Neutrophil (primary cell): Measurements from ENCODE around the gene SLC34A1.

Experiments used
- H3K27ac ChIP-seq: fragments of 200-600 bp; sonication (generic); 2 replicates; pipeline ENCODE4 v1.5.1; 2016; ENCODE audit warnings: mild to moderate bottlenecking, moderate library complexity
- H3K27me3 ChIP-seq: fragments of 200-600 bp; sonication (generic); 2 replicates; pipeline ENCODE4 v1.6.0; 2016; ENCODE audit warnings: mild to moderate bottlenecking
- H3K36me3 ChIP-seq: fragments of 200-600 bp; sonication (generic); 2 replicates; pipeline ENCODE4 v1.5.1; 2017
- H3K4me1 ChIP-seq, 2 experiments: fragments of 200-600 bp in 1 of 2; sonication (generic) in 1 of 2; 1 replicate in 1 of 2; 2 replicates in 1 of 2; pipeline versions ENCODE4 v1.5.1 to v1.6.1; 2013 to 2016; ENCODE audit warnings: low read depth in 1 of 2, low read length in 1 of 2, mild to moderate bottlenecking in 1 of 2, moderate library complexity in 1 of 2; ENCODE audit not compliant: control insufficient read depth in 1 of 2, insufficient read depth in 1 of 2
- H3K4me3 ChIP-seq, 2 experiments: fragments of 200-600 bp in 1 of 2; sonication (generic) in 1 of 2; 1 replicate in 1 of 2; 2 replicates in 1 of 2; pipeline ENCODE4 v1.5.1; 2013 to 2016; ENCODE audit warnings: low read depth in 1 of 2, low read length in 1 of 2, mild to moderate bottlenecking in 1 of 2, moderate library complexity in 1 of 2
- H3K9me3 ChIP-seq: fragments of 200-600 bp; sonication (generic); 2 replicates; pipeline ENCODE4 v1.5.1; 2016
- TF ChIP-seq, protein P1 (sequence below): fragments of 200-600 bp; sonication (generic); IDR thresholded peaks from 2 replicates; pipeline ENCODE4 v1.5.1; 2016; ENCODE audit warnings: antibody characterized with exemption

Gene SLC34A1

DNA sequence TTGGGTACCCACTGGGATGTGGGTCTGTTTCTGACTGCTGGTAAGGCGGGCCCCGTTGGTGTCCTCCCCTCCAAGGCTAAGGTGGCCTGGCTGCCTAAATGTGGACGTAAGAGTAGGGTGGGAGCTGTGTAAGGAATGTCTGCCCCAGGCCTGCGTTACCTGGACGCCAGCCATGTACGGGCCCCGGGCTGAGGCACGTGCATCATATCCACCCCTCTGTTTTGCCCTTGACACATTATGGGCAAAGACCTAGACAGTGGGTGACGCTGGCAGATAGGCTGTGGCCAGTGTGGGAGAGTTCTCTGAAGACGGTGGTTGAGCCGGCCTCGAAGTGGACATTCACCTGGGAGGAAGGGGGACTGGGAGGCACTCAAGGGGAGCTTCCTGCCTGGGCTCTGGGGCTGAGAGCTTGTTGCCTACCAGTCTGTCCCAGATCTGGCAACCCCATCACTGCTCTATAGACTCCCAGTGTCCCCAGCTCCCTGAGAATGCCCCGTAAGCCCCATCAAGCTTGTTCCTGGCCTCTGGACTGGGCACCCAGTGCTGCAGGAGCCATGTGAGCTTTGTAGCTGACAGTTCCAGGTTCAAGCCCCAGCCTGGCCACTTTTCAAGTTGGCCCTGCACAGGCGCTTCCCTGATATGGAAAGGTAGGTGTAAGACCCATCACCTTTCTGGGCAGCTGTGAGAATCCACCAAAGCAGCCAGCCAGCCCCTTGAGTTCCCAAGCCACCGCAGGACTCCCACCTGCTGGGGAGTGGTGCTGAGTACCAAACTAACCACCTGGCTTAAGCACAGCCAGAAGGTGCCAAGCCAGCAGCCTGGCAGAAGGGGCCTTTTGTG, 59.1 kb downstream of the SLC34A1 start:
- no peaks in the 10 kb centered on the region for H3K27me3 ChIP-seq
- peaks cover 66% of the 10 kb centered on the region for H3K36me3 ChIP-seq
- H3K4me1 ChIP-seq: peaks cover 66 to 76% of the 10 kb centered on the region in 2 experiments
- TF ChIP-seq, protein P1, sequence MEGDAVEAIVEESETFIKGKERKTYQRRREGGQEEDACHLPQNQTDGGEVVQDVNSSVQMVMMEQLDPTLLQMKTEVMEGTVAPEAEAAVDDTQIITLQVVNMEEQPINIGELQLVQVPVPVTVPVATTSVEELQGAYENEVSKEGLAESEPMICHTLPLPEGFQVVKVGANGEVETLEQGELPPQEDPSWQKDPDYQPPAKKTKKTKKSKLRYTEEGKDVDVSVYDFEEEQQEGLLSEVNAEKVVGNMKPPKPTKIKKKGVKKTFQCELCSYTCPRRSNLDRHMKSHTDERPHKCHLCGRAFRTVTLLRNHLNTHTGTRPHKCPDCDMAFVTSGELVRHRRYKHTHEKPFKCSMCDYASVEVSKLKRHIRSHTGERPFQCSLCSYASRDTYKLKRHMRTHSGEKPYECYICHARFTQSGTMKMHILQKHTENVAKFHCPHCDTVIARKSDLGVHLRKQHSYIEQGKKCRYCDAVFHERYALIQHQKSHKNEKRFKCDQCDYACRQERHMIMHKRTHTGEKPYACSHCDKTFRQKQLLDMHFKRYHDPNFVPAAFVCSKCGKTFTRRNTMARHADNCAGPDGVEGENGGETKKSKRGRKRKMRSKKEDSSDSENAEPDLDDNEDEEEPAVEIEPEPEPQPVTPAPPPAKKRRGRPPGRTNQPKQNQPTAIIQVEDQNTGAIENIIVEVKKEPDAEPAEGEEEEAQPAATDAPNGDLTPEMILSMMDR: no peak
- no peak overlapping the region for H3K4me3 ChIP-seq
- no peaks in the 10 kb centered on the region for H3K9me3 ChIP-seq
- peak overlapping the region; percentile 98 for H3K27ac ChIP-seq

DNA sequence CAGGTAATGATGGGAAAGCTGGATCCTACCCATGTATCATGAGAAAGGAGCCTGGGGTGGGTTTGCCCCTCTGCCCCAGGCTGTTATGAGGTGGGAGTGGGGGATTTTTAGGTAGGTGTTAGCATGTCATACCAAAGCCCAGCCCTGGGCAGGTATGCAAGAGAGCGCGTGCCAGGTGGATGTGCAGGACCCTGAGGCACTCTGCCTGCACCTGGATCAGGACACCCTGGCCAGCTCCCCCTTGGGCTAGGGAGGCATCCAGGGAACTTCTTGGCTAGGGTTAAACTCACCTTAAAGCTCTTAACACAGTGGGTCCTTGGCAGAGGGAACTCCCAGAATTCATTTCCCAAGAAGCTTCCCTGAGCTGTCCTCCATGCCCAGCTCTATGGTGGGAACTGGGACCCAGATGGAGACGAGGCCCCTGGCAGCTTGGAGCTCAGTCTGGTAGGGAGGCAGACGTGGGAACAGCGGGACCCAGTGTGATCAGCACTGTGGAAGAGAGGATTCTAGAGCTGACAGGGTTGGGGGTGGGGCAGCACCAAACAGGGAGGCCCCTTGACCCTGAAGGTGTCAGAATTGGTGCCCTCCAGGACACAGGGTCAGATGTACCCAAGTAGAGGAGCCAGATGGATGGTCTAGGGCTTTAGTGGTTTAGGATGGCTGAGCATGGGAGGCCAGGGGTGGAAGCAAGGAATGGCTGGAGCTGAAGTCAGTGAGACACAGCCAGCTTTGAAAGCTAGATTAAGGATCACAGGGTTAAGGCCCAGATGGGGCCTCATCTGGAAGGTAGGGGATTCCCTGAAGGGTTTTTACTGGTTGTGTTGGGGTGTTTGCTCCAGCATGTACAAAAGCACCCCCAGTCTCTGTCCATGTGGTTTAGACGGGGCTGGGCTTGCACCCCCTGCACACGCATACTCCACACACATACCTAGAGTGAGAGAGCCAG, 60.1 kb downstream of the SLC34A1 start:
- Histone ChIP-seq H3K9me3 (no peaks in the 10 kb centered on the region), H3K27ac (peak overlapping the region; percentile 98), H3K4me1 (peaks cover 68 to 80% of the 10 kb centered on the region in 2 experiments), H3K27me3 (peaks cover 9% of the 10 kb centered on the region), H3K4me3 (no peak overlapping the region), H3K36me3 (peaks cover 56% of the 10 kb centered on the region)
- TF ChIP-seq, protein P1: no peak

DNA sequence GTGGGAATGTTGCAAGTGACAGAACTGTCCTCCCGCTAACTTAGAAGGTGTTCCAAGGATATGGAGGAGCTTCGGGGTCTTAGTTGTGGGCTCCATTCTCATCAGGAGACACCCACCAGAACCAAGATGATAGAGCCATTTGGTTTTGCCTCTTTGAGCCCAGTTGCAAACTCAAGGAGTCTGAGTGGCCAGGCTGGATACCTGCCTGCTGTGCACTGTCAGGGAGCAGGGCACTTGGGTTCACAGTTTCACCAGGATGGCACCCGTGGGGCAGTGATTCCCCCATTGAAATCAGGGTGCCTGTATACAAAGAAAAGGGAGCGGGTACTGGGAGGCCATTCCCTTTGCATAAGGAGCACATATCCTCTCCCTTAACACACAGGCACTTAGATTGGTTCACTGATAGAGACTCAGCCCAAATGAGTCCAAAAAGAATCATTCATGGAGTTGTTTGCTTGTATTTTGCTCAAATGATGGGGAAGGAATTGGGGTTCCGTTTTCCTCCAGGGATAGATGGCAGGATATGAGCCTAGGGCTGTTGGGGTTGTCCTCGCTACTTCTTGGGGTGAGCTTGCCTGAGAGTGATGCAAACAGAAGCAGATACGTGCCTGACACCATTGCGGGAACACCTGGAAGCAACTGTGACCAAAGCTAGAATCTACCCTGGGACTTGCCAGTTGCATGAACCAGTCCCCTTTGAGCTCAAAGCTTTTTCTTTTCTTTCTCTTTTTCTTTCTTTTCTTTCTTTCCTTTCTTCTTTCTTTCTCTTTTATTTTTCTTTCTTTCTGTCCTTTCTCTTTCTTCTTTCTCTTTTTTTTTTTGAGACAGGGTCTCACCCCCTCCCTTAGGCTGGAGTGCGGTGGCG, 61.0 kb downstream of the SLC34A1 start:
- Histone ChIP-seq H3K4me3 (peak overlapping the region in 1 of 2 experiments; percentile 68), H3K27ac (peak overlapping the region; percentile 98), H3K27me3 (peaks cover 18% of the 10 kb centered on the region), H3K36me3 (peaks cover 47% of the 10 kb centered on the region), H3K9me3 (no peaks in the 10 kb centered on the region), H3K4me1 (peaks cover 60 to 75% of the 10 kb centered on the region in 2 experiments)
- TF ChIP-seq, protein P1: no peak

DNA sequence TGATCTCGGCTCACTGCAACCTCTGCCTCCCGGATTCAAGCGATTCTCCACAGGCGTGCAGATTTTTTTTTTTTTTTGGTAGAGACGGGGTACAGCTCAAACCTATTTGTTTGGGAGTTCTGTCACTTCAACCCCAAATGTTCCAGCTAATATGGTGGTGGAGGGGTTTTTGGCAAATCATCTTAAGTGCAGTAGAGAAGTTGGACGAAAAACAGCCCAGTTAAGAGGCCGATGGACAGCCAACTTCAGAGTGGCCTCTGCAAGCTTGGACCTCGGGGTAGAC, 61.6 kb downstream of the SLC34A1 start:
- Histone ChIP-seq H3K36me3 (peaks cover 41% of the 10 kb centered on the region), H3K4me1 (peaks cover 60 to 70% of the 10 kb centered on the region in 2 experiments), H3K9me3 (no peaks in the 10 kb centered on the region), H3K27ac (peak overlapping the region; percentile 98), H3K4me3 (peak overlapping the region; percentile 55 to 68), H3K27me3 (peaks cover 24% of the 10 kb centered on the region)
- TF ChIP-seq, protein P1: no peak
